Pancreas (tissue), 10 donors: ENCODE data around the gene S100A14. TPM values are rescaled to one million over a fixed set of nuclear protein-coding genes. Genes with fewer than 3 reads are reported as not detected.
"Not testable (repeated sequence)": the region's sequence is repeated elsewhere in the genome, so short reads cannot be mapped to it uniquely, and the experiment has no call there.

ENCODE experiments used
- ATAC-seq, 4 donors: fragments of 200-7000 bp; cut with Tn5 transposase; one replicate each; pipeline versions ENCODE4 v1.8.0 to v1.9.1; 2020; ENCODE audit warnings: mild to moderate bottlenecking in 4 of 4, moderate library complexity in 4 of 4
- DNase-seq, 6 donors: peaks; one replicate each; pipeline ENCODE4 v3.0.0-alpha.2; 2020
- FAIRE-seq: peaks from 2 replicates; lab custom pipeline; 2012; peaks lifted over from hg19 to GRCh38; lab: Jason Lieb, UNC
- H3K27ac ChIP-seq, 4 donors: fragments of 200-600 bp; sonication (generic); 1 replicate in 3 of 4; 2 replicates in 1 of 4; pipeline versions ENCODE4 v1.5.0 to v1.8.0; 2020
- H3K27me3 ChIP-seq, 4 donors: fragments of 200-600 bp; one replicate each; pipeline ENCODE4 v1.8.0; 2021
- H3K36me3 ChIP-seq, 3 donors: fragments of 200-600 bp; sonication (generic) in 1 of 3; one replicate each; pipeline versions ENCODE4 v1.5.0 to v1.8.0; 2020 to 2021
- H3K4me1 ChIP-seq, 3 donors: fragments of 200-600 bp; one replicate each; pipeline ENCODE4 v1.8.0; 2021
- H3K4me3 ChIP-seq, 4 donors: fragments of 200-600 bp; sonication (generic) in 2 of 4; one replicate each; pipeline versions ENCODE4 v1.5.0 to v1.8.0; 2020 to 2021
- H3K9me3 ChIP-seq, 4 donors: fragments of 200-600 bp; one replicate each; pipeline ENCODE4 v1.8.0; 2021
- CTCF ChIP-seq, 4 donors: fragments of 200-600 bp; sonication (generic) in 3 of 4; IDR thresholded peaks; one replicate each; pipeline versions ENCODE4 v1.5.0 to v1.8.0; 2021; ENCODE audit warnings: antibody characterized with exemption in 4 of 4
- WGBS, 2 donors: extraction: QIAGEN DNeasy Blood & Tissue Kit; methylation state at CpG; one replicate each; pipeline ENCODE4 v1.1.7; 2013; 5-methylcytosine and 5-hydroxymethylcytosine counted together
- intact Hi-C, 3 donors: fragments of 100-400 bp; cut with DNase I; formaldehyde crosslinking; loops; one replicate each; pipeline versions ENCODE4 v1.11.1 to v1.14.2; 2022
- polyA plus RNA-seq, 2 donors: library from polyadenylated mRNA; stranded (reverse); fragments of 200-250 nt; gene quantifications; one replicate each; pipeline ENCODE4 v1.2.3, GENCODE V29; 2013
- total RNA-seq, 6 donors: library from RNA; stranded (reverse); fragmentation: NEBNext Ultra II Directional in 4 of 6; extraction: Animal tissue kit (Norgen Biotek cat#: 25700) in 4 of 6; gene quantifications; one replicate each; pipeline versions ENCODE4 v1.2.1 to v1.2.4, GENCODE V29; 2021 to 2023
- donor health status: healthy with polysubstance abuse.
- donor health status: DM: no; HTN: no; CAD: no; lungs with moderate emphysema.
- donor health status: DM: no; HTN: no; CAD: no.
- donor health status: control.
- donor health status: control.
- donor health status: Bipolar disorder and iron deficiency.
- donor health status: DM: yes; HTN: yes; CAD: no.
- donor health status: DM: no; HTN: no; CAD: no.
- donor health status: DM: no; HTN: no; CAD: no.
- donor health status: DM: yes; HTN: yes; CAD: no.

S100A14 gene
- total and polyA plus RNA-seq, 8 donors = 3.6 to 23.7 (median 13.0) TPM

GRCh38 chr1:153587314-153587713 is 28.8 kb downstream of the S100A14 start:
- no peaks in the 10 kb centered on the region for H3K36me3 ChIP-seq
- H3K4me1 ChIP-seq = peaks cover 0 to under 1% (median 0%) of the 10 kb centered on the region in 3 donors
- FAIRE-seq (no peak), DNase-seq (no peak), ATAC-seq (no peak)
- no peaks in the 10 kb centered on the region for H3K27me3 ChIP-seq
- no peaks in the 10 kb centered on the region for H3K9me3 ChIP-seq
- intact Hi-C loops = no loop called here
- no peak for TF ChIP-seq CTCF (IDR thresholded peaks at IDR 0.05)
- WGBS, 2 donors = 50 to 62% methylated on average over 5 of the region's 5 CpGs
- no peak overlapping the region for H3K4me3 ChIP-seq
- no peak overlapping the region for H3K27ac ChIP-seq

- 50 to 52% methylated on average over 1 of the region's 1 CpG for WGBS, 2 donors
- FAIRE-seq = no peak
- Histone ChIP-seq H3K9me3 (no peaks in the 10 kb centered on the region), H3K27me3 (no peaks in the 10 kb centered on the region), H3K4me3 (no peak overlapping the region), H3K27ac (no peak overlapping the region), H3K36me3 (no peaks in the 10 kb centered on the region), H3K4me1 (no peaks in the 10 kb centered on the region)
- intact Hi-C loops = no loop called here
- DNase-seq = no peak
- no peak for ATAC-seq
- TF ChIP-seq CTCF (IDR thresholded peaks at IDR 0.05) = no peak
Observed at GRCh38 chr1:153586347-153586746, 29.8 kb downstream of the S100A14 start.

GRCh38 chr1:153585006-153585405 is 31.1 kb downstream of the S100A14 start:
- DNase-seq (no peak), FAIRE-seq (no peak), ATAC-seq (no peak)
- TF ChIP-seq CTCF (IDR thresholded peaks at IDR 0.05) = no peak
- H3K4me3 ChIP-seq = no peak overlapping the region
- WGBS, 2 donors = 88 to 90% methylated on average over 1 of the region's 1 CpG
- intact Hi-C loops = no loop called here
- H3K9me3 ChIP-seq = no peaks in the 10 kb centered on the region
- no peaks in the 10 kb centered on the region for H3K4me1 ChIP-seq
- H3K27ac ChIP-seq = no peak overlapping the region
- no peaks in the 10 kb centered on the region for H3K36me3 ChIP-seq
- no peaks in the 10 kb centered on the region for H3K27me3 ChIP-seq

- H3K36me3 ChIP-seq = no peaks in the 10 kb centered on the region
- FAIRE-seq (no peak), DNase-seq (no peak), ATAC-seq (no peak)
- no peak for TF ChIP-seq CTCF (IDR thresholded peaks at IDR 0.05)
- no peaks in the 10 kb centered on the region for H3K4me1 ChIP-seq
- H3K9me3 ChIP-seq = no peaks in the 10 kb centered on the region
- intact Hi-C loops = no loop called here
- H3K27ac ChIP-seq = no peak overlapping the region
- 76 to 82% methylated on average over 2 of the region's 2 CpGs for WGBS, 2 donors
- H3K4me3 ChIP-seq = no peak overlapping the region
- no peaks in the 10 kb centered on the region for H3K27me3 ChIP-seq
Observed at GRCh38 chr1:153583976-153584375, 32.1 kb downstream of the S100A14 start.

- H3K4me1 ChIP-seq, H3K9me3 ChIP-seq, FAIRE-seq, H3K4me3 ChIP-seq, ATAC-seq, DNase-seq, H3K27ac ChIP-seq, intact Hi-C loops, H3K27me3 ChIP-seq, H3K36me3 ChIP-seq: not testable (repeated sequence)
- WGBS, 2 donors = 67 to 82% methylated on average over 2 of the region's 3 CpGs
Observed at GRCh38 chr1:153583514-153583913, 32.6 kb downstream of the S100A14 start.

- H3K4me3 ChIP-seq, FAIRE-seq, H3K27me3 ChIP-seq, intact Hi-C loops, H3K4me1 ChIP-seq, H3K27ac ChIP-seq, H3K9me3 ChIP-seq, H3K36me3 ChIP-seq, ATAC-seq: not testable (repeated sequence)
- DNase-seq = peak in 1 of 6 donors; percentile 54
- WGBS, 2 donors = 90 to 93% methylated on average over 32 to 34 of the region's 34 CpGs
Observed at GRCh38 chr1:153582836-153583235, 33.3 kb downstream of the S100A14 start.
